ENCODE results near the gene DNAH1. TPM values are rescaled to one million over a fixed set of nuclear protein-coding genes. Genes with fewer than 3 reads are reported as not detected.

Gene DNAH1
- total RNA-seq, 1 experiment from 2014 or later = 2.4 TPM

- Histone ChIP-seq H3K9me3 (ENCODE audit: control insufficient read depth, insufficient read depth, low read depth, low read length) (no peaks in the 10 kb centered on the region), H3K36me3 (ENCODE audit: control insufficient read depth, insufficient read depth, low read length) (no peaks in the 10 kb centered on the region), H3K27me3 (ENCODE audit: control insufficient read depth, insufficient read depth, low read length) (no peaks in the 10 kb centered on the region), H3K27ac (ENCODE audit: low read length) (no peak overlapping the region), H3K4me3 (ENCODE audit: low read depth in 2 of 2, low read length in 2 of 2) (no peak overlapping the region), H3K4me1 (ENCODE audit: control insufficient read depth, insufficient read depth, low read length) (no peaks in the 10 kb centered on the region; the same call in 1 of the 2 replicates)
- POLR2A ChIA-PET = no interaction called here
- ATAC-seq = no peak
- DNase-seq (ENCODE audit: low read depth, low spot score) = no peak
- intact Hi-C loops (cut with micrococcal nuclease; ENCODE audit: unreplicated experiment) = no loop called here
- no TSS peak for BruUV-seq (replicated peaks)
- CTCF ChIA-PET = no interaction called here
- TF ChIP-seq POLR2AphosphoS5 (IDR thresholded peaks at IDR 0.05; ENCODE audit: low read depth, low read length) (no peak), REST (IDR thresholded peaks at IDR 0.05; ENCODE audit: insufficient read depth in 1 of 2, low read depth in 2 of 2, low read length in 1 of 2) (no peak), TCF7L2 (IDR thresholded peaks at IDR 0.05; ENCODE audit: low read depth, low read length) (no peak), SIN3A (IDR thresholded peaks at IDR 0.05; ENCODE audit: borderline replicate concordance, insufficient read depth, low read depth, low read length) (no peak), CTCF (IDR thresholded peaks at IDR 0.05) (no peak)
- in situ Hi-C loops (cut with HindIII; ENCODE audit: low pct_unique_long_range_greater_than_20kb, low sequenced_read_pairs) = no loop called here
Observed at GRCh38 chr3:52319921-52320595, 3.9 kb downstream of the DNAH1 start.

- H3K4me1 ChIP-seq (ENCODE audit: control insufficient read depth, insufficient read depth, low read length) = no peaks in the 10 kb centered on the region; the same call in 1 of the 2 replicates
- no peaks in the 10 kb centered on the region for H3K27me3 ChIP-seq (ENCODE audit: control insufficient read depth, insufficient read depth, low read length)
- DNase-seq (ENCODE audit: low read depth, low spot score) (no peak), ATAC-seq (no peak)
- BruUV-seq (replicated peaks) = no TSS peak
- in situ Hi-C loops (cut with HindIII; ENCODE audit: low pct_unique_long_range_greater_than_20kb, low sequenced_read_pairs) = no loop called here
- ChIA-PET POLR2A (no interaction called here), CTCF (no interaction called here)
- no peaks in the 10 kb centered on the region for H3K9me3 ChIP-seq (ENCODE audit: control insufficient read depth, insufficient read depth, low read depth, low read length)
- H3K36me3 ChIP-seq (ENCODE audit: control insufficient read depth, insufficient read depth, low read length) = no peaks in the 10 kb centered on the region
- intact Hi-C loops (cut with micrococcal nuclease; ENCODE audit: unreplicated experiment) = no loop called here
- TF ChIP-seq REST (IDR thresholded peaks at IDR 0.05; ENCODE audit: insufficient read depth in 1 of 2, low read depth in 2 of 2, low read length in 1 of 2) (no peak), TCF7L2 (IDR thresholded peaks at IDR 0.05; ENCODE audit: low read depth, low read length) (no peak), POLR2AphosphoS5 (IDR thresholded peaks at IDR 0.05; ENCODE audit: low read depth, low read length) (no peak), CTCF (IDR thresholded peaks at IDR 0.05) (no peak), SIN3A (IDR thresholded peaks at IDR 0.05; ENCODE audit: borderline replicate concordance, insufficient read depth, low read depth, low read length) (no peak)
- no peak overlapping the region for H3K27ac ChIP-seq (ENCODE audit: low read length)
- no peak overlapping the region for H3K4me3 ChIP-seq (ENCODE audit: low read depth in 2 of 2, low read length in 2 of 2)
Observed at GRCh38 chr3:52321481-52321880, 5.4 kb downstream of the DNAH1 start.

Data from Panc1 (cell line).